ENCODE data around the gene PRRG4.

DNA sequence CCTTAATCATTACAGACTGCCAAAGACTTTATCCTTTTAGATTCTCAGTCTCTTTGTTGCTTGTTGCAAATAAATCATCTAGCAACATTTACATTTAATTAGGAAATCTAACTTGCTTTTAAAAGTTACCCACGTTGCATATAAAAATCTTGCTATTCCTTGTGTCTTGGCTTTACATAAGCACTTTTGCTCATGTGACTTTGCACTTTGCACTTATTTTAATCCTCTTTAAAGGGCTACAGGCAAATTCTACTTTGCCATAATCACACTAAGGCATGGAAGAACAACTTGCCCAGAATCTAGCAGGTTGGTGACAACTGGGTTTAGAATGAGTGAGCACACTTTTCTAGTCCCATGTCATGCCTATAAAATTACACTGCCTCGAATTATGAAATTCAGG lies 25.9 kb downstream of the PRRG4 start:
- TF ChIP-seq, protein P1, sequence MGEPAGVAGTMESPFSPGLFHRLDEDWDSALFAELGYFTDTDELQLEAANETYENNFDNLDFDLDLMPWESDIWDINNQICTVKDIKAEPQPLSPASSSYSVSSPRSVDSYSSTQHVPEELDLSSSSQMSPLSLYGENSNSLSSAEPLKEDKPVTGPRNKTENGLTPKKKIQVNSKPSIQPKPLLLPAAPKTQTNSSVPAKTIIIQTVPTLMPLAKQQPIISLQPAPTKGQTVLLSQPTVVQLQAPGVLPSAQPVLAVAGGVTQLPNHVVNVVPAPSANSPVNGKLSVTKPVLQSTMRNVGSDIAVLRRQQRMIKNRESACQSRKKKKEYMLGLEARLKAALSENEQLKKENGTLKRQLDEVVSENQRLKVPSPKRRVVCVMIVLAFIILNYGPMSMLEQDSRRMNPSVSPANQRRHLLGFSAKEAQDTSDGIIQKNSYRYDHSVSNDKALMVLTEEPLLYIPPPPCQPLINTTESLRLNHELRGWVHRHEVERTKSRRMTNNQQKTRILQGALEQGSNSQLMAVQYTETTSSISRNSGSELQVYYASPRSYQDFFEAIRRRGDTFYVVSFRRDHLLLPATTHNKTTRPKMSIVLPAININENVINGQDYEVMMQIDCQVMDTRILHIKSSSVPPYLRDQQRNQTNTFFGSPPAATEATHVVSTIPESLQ (CRISPR knock-in tag; IDR thresholded peaks at IDR 0.05): no peak
- TF ChIP-seq, protein P2, sequence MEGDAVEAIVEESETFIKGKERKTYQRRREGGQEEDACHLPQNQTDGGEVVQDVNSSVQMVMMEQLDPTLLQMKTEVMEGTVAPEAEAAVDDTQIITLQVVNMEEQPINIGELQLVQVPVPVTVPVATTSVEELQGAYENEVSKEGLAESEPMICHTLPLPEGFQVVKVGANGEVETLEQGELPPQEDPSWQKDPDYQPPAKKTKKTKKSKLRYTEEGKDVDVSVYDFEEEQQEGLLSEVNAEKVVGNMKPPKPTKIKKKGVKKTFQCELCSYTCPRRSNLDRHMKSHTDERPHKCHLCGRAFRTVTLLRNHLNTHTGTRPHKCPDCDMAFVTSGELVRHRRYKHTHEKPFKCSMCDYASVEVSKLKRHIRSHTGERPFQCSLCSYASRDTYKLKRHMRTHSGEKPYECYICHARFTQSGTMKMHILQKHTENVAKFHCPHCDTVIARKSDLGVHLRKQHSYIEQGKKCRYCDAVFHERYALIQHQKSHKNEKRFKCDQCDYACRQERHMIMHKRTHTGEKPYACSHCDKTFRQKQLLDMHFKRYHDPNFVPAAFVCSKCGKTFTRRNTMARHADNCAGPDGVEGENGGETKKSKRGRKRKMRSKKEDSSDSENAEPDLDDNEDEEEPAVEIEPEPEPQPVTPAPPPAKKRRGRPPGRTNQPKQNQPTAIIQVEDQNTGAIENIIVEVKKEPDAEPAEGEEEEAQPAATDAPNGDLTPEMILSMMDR (IDR thresholded peaks at IDR 0.05): no peak
- TF ChIP-seq ETV6 (CRISPR knock-in tag; IDR thresholded peaks at IDR 0.05) (no peak), NR3C1 (CRISPR knock-in tag; conservative IDR thresholded peaks at IDR 0.05; ENCODE audit: low read depth) (no peak), TP53 (CRISPR knock-in tag; IDR thresholded peaks at IDR 0.05) (no peak), ZNF263 (CRISPR knock-in tag; IDR thresholded peaks at IDR 0.05; ENCODE audit: low read depth) (no peak), JUN (CRISPR knock-in tag; IDR thresholded peaks at IDR 0.05) (no peak), ZNF232 (CRISPR knock-in tag; IDR thresholded peaks at IDR 0.05) (no peak), NR2C2 (CRISPR knock-in tag; IDR thresholded peaks at IDR 0.05) (no peak)
- TF ChIP-seq, protein P3, sequence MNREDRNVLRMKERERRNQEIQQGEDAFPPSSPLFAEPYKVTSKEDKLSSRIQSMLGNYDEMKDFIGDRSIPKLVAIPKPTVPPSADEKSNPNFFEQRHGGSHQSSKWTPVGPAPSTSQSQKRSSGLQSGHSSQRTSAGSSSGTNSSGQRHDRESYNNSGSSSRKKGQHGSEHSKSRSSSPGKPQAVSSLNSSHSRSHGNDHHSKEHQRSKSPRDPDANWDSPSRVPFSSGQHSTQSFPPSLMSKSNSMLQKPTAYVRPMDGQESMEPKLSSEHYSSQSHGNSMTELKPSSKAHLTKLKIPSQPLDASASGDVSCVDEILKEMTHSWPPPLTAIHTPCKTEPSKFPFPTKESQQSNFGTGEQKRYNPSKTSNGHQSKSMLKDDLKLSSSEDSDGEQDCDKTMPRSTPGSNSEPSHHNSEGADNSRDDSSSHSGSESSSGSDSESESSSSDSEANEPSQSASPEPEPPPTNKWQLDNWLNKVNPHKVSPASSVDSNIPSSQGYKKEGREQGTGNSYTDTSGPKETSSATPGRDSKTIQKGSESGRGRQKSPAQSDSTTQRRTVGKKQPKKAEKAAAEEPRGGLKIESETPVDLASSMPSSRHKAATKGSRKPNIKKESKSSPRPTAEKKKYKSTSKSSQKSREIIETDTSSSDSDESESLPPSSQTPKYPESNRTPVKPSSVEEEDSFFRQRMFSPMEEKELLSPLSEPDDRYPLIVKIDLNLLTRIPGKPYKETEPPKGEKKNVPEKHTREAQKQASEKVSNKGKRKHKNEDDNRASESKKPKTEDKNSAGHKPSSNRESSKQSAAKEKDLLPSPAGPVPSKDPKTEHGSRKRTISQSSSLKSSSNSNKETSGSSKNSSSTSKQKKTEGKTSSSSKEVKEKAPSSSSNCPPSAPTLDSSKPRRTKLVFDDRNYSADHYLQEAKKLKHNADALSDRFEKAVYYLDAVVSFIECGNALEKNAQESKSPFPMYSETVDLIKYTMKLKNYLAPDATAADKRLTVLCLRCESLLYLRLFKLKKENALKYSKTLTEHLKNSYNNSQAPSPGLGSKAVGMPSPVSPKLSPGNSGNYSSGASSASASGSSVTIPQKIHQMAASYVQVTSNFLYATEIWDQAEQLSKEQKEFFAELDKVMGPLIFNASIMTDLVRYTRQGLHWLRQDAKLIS (CRISPR knock-in tag; IDR thresholded peaks at IDR 0.05; ENCODE audit: borderline replicate concordance): no peak
- TF ChIP-seq, protein P4, sequence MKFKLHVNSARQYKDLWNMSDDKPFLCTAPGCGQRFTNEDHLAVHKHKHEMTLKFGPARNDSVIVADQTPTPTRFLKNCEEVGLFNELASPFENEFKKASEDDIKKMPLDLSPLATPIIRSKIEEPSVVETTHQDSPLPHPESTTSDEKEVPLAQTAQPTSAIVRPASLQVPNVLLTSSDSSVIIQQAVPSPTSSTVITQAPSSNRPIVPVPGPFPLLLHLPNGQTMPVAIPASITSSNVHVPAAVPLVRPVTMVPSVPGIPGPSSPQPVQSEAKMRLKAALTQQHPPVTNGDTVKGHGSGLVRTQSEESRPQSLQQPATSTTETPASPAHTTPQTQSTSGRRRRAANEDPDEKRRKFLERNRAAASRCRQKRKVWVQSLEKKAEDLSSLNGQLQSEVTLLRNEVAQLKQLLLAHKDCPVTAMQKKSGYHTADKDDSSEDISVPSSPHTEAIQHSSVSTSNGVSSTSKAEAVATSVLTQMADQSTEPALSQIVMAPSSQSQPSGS (CRISPR knock-in tag; IDR thresholded peaks at IDR 0.05; ENCODE audit: borderline replicate concordance, low read depth): no peak
- TF ChIP-seq, protein P5, sequence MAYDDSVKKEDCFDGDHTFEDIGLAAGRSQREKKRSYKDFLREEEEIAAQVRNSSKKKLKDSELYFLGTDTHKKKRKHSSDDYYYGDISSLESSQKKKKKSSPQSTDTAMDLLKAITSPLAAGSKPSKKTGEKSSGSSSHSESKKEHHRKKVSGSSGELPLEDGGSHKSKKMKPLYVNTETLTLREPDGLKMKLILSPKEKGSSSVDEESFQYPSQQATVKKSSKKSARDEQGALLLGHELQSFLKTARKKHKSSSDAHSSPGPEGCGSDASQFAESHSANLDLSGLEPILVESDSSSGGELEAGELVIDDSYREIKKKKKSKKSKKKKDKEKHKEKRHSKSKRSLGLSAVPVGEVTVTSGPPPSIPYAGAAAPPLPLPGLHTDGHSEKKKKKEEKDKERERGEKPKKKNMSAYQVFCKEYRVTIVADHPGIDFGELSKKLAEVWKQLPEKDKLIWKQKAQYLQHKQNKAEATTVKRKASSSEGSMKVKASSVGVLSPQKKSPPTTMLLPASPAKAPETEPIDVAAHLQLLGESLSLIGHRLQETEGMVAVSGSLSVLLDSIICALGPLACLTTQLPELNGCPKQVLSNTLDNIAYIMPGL (CRISPR knock-in tag; IDR thresholded peaks at IDR 0.05): no peak
- TF ChIP-seq, protein P6, sequence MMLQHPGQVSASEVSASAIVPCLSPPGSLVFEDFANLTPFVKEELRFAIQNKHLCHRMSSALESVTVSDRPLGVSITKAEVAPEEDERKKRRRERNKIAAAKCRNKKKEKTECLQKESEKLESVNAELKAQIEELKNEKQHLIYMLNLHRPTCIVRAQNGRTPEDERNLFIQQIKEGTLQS (CRISPR knock-in tag; conservative IDR thresholded peaks at IDR 0.05): no peak
- TF ChIP-seq, protein P7, sequence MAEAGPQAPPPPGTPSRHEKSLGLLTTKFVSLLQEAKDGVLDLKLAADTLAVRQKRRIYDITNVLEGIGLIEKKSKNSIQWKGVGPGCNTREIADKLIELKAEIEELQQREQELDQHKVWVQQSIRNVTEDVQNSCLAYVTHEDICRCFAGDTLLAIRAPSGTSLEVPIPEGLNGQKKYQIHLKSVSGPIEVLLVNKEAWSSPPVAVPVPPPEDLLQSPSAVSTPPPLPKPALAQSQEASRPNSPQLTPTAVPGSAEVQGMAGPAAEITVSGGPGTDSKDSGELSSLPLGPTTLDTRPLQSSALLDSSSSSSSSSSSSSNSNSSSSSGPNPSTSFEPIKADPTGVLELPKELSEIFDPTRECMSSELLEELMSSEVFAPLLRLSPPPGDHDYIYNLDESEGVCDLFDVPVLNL (CRISPR knock-in tag; IDR thresholded peaks at IDR 0.05; ENCODE audit: borderline replicate concordance, low read depth): no peak
